Left hindlimb (tissue), 1 donor: ENCODE results near the gene UNC13D.
"Not testable (repeated sequence)": the region's sequence is repeated elsewhere in the genome, so short reads cannot be mapped to it uniquely, and the experiment has no call there.

Source experiments
- DNase-seq: peaks from one replicate; pipeline ENCODE4 v3.0.0-alpha.2; 2018

UNC13D gene

GRCh38 chr17:75843577-75844529 lies at the start of gene UNC13D:
TSS of gene UNC13D (minus strand) at chr17:75844404. CDS start at chr17:75844337, 67 bp downstream.
- no peak for DNase-seq

- no peak for DNase-seq
Measured at GRCh38 chr17:75893305-75894048, 49.3 kb upstream of the UNC13D start.

- DNase-seq, result no peak
Measured at GRCh38 chr17:75892556-75893224, 48.5 kb upstream of the UNC13D start.

GRCh38 chr17:75891605-75892555 lies 47.7 kb upstream of the UNC13D start:
- no peak for DNase-seq

- no peak for DNase-seq
Measured at GRCh38 chr17:75891022-75891604, 46.9 kb upstream of the UNC13D start.

GRCh38 chr17:75889454-75889853 lies 45.2 kb upstream of the UNC13D start:
- DNase-seq, result no peak

GRCh38 chr17:75888484-75888883 lies 44.3 kb upstream of the UNC13D start:
- no peak for DNase-seq

GRCh38 chr17:75885860-75886259 lies 41.7 kb upstream of the UNC13D start:
- DNase-seq, result not testable (repeated sequence)

- DNase-seq, result no peak
Measured at GRCh38 chr17:75885431-75885830, 41.2 kb upstream of the UNC13D start.

GRCh38 chr17:75881678-75882454 lies 37.7 kb upstream of the UNC13D start:
- no peak for DNase-seq

- DNase-seq, result no peak
Measured at GRCh38 chr17:75880266-75880665, 36.1 kb upstream of the UNC13D start.

GRCh38 chr17:75878174-75878998 lies 34.2 kb upstream of the UNC13D start, which contains the start of gene TRIM47:
TSS of gene TRIM47 (minus strand) at chr17:75878581. CDS start at chr17:75878548, 33 bp downstream.
- DNase-seq, result peak; percentile 86

- DNase-seq, result peak; percentile 74
Measured at GRCh38 chr17:75877752-75878173, 33.6 kb upstream of the UNC13D start.

- peak; percentile 97 for DNase-seq
Measured at GRCh38 chr17:75876938-75877751, 32.9 kb upstream of the UNC13D start.

GRCh38 chr17:75876190-75876937 lies 32.2 kb upstream of the UNC13D start:
- no peak for DNase-seq

GRCh38 chr17:75875940-75876189 lies 31.7 kb upstream of the UNC13D start:
- DNase-seq, result no peak

- no peak for DNase-seq
Measured at GRCh38 chr17:75875182-75875939, 31.2 kb upstream of the UNC13D start.
